Activated CD4-positive, alpha-beta T cell treated with anti-CD3 and anti-CD28 coated beads for 4 hours (primary cell): ENCODE measurements around the gene CCP110.

ENCODE experiments used
- DNase-seq, 2 donors: peaks; one replicate each; pipeline ENCODE4 v3.0.0-alpha.2; 2020

CCP110 gene

GRCh38 chr16:19555186-19555937 lies 31.6 kb downstream of the CCP110 start, which contains the start of gene VPS35L:
Gene VPS35L (plus strand): TSS chr16:19555703. CDS start chr16:19555730, 27 bp downstream.
- peak; percentile 95 to 97 for DNase-seq

DNA sequence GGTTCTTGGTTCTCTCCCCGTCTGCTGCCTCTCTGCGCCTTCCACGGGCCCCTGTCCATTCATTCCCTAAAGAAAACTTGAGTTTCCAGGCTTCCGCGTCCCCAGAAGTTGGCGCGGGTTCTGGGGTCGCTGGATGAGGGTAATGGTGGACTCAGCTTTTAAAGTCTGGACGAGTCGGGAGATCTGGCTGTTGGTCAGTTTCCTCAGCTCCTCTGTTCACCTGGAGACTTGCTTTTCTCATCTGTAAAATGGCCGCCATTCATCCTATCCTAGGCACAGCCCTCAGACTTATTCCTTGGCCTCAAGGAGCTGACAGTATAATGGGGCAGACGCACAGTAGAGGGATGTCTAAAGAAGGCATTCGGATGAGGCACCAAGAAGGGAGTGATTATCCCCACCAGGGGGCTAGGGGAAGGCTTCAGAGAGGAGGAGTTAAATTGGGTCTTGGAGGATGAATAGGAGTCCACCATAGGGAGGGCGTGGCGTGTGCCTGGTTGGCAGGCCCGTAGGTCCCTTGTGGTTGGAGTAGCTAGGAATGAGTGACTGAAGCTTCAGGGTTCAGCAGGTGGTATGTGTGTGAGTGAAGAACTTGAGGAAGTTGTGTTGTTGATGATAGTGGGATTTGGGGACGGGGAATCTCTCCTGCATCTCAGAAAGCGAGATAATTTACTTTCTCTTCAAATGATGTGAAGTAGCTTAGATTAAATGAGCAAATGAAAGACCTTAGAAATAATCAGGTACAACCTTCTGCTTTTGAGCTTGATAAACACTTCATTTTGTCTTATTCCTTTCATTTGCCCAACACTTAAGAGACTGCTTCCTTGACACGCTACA lies 32.4 kb downstream of the CCP110 start:
- DNase-seq: peak; percentile 6 to 10

- peak; percentile 19 to 29 for DNase-seq
Measured at GRCh38 chr16:19559242-19559910, 35.6 kb downstream of the CCP110 start.

DNA sequence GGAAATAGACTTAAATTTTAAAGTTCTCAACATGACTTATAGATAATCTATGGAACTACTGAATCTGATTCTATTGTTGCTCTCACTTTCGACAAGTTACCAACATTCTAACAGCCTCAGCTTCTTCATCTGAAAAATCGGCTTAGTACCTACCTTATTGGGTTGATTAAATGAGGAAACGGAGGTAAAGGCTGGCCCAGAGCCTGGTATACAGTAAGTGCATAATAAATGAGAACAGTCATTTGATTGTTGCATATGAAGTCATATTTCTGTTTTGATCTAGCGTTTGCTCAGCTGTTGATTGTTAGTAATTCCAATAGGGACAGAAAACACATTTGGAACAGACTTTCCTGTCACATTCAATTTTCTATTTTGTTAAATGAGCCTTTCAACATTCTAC lies 36.3 kb downstream of the CCP110 start:
- no peak for DNase-seq

DNA sequence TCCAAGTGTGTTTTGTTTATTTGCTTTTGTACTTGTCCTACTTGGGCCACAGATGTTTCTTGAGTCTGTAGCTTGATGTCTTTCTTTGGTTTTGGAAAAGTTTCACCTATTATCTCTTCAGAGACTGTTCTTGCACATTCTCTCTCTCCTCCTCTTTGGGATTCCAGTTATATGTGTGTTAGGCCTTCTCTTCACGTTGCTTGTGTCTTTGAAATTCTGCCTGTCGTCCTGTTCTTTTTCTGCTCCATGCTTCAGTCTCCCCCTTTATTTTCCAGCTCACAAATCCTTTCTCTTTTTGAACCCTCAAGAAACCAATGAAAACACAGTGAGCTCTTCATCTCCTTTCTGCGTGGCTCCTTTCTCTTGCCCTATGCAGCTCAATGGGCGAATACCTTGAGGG lies 39.6 kb downstream of the CCP110 start:
- no peak for DNase-seq

GRCh38 chr16:19566362-19566761 lies 42.6 kb downstream of the CCP110 start:
- DNase-seq: no peak

GRCh38 chr16:19567560-19567959 lies 43.8 kb downstream of the CCP110 start:
- DNase-seq: no peak

GRCh38 chr16:19573997-19574396 lies 50.3 kb downstream of the CCP110 start:
- no peak for DNase-seq

DNA sequence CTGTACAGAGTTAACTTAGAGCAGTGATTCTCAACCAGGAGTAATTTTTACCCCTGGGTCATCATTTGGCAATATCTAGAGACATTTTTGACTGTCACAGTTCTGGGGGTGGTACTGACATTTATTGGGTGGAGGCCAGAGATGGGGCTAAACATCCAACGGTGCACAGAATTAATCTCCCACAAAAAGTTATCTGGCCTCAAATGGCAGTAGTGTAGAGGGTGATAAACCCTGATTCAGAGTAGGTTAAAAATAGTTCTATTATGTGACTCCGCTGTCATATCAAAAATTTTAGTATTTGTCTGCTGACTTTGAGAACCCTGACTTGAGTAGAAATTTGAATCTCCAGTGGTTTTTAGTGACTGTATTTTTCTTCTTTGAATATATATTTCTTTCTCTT lies 50.9 kb downstream of the CCP110 start:
- DNase-seq: no peak

GRCh38 chr16:19578378-19578971 lies 54.7 kb downstream of the CCP110 start:
- no peak for DNase-seq

DNA sequence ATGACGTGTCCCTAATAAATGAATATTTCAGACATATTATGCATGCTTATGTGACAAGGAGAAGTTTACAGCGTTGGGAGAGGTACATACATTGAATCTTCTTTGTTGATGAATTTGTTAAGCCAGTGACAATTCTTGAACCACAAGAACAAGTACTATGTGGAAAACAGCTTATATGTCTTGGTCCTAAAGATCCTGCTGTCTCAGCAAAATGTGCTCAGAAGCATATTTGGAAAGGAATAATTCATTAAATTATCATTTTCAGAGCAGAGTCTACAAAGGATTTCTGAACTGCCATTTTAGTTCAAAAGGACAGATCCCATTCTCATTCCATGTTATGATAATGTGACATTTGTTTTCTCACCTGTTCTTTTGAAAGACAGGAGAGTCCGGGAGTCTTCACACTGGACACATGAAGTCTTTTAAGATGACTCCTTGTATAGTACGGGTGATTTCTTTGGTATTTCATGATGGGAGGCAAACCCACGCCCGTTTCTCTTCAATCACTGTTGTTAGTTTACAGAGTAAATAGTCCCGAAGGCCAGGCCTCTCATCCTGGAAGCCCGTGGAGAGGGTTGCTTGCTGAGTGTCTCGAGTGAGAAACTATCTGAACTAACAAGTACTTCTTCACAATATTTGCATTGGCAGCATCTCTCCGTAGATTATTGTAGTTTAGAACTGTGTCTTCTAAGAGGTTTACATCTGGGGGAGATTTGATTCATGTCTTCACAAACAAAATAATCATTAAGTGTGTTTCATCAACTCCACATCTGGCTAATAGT lies 58.5 kb downstream of the CCP110 start:
- DNase-seq: no peak

GRCh38 chr16:19583665-19584300 lies 60.0 kb downstream of the CCP110 start:
- DNase-seq: peak; percentile 8 to 9

- DNase-seq: no peak
Measured at GRCh38 chr16:19588661-19589060, 64.9 kb downstream of the CCP110 start.

DNA sequence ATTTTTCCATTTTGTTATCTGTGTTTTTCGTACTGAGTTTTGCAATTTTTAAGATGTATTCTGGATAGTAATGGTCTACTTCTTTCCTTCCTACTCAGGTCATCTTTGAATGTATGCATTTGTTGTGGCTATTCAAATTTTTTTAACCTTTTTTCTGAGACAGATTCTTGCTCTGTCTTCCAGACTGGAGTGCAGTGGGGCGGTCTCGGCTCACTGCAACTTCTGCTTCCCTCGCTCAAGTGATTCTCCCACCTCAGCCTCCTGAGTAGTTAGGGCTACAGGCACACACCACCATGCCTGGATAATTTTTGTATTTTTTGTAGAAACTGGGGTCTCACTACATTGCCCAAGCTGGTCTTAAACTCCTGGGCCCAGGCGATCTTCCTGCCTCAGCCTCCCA lies 65.4 kb downstream of the CCP110 start:
- no peak for DNase-seq

DNA sequence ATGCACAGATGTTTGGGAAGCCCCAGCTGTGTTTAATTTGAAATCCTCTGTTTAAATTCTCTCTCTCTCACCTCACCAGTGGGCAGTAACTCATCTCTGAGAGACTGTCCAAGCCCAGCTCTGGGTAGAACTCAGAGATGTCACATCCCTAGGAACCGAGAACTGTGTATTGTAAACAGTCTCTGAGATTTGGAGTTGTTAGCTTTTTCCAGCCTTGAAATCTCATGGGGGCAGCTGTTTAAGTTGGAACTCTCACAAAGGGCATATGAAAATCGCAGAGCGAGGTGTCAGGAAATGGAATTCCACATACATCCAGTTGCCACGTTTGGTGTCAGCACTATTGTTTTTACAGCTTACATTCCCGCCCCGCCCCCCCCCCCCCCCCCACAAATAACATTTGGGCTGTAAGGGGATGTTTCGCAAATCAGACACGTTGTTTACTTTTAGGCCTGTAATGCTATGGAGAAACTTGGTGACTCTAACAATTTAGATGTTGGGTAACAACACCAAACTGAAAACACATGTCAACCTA lies 66.1 kb downstream of the CCP110 start:
- DNase-seq: no peak

- no peak for DNase-seq
Measured at GRCh38 chr16:19595043-19595767, 71.5 kb downstream of the CCP110 start.

GRCh38 chr16:19598805-19599510 lies 75.2 kb downstream of the CCP110 start:
- DNase-seq: no peak

- no peak for DNase-seq
Measured at GRCh38 chr16:19599968-19600716, 76.4 kb downstream of the CCP110 start.
